Mesodermal cell (in vitro differentiated cells): ENCODE results near the gene IGSF11.

Source experiments
- H3K27ac ChIP-seq: 2 replicates; pipeline ENCODE4 v1.7.0; 2013; ENCODE audit warnings: mild to moderate bottlenecking, low read depth, low read length, moderate library complexity; ENCODE audit not compliant: severe bottlenecking
- H3K36me3 ChIP-seq: 2 replicates; pipeline ENCODE4 v1.7.1; 2013; ENCODE audit warnings: mild to moderate bottlenecking, low read length, moderate library complexity; ENCODE audit not compliant: control insufficient read depth, insufficient read depth
- H3K4me1 ChIP-seq: one replicate; pipeline ENCODE4 v1.7.1; 2013; ENCODE audit warnings: mild to moderate bottlenecking, low read length; ENCODE audit not compliant: insufficient read depth, control insufficient read depth, poor library complexity, severe bottlenecking
- H3K4me3 ChIP-seq: 2 replicates; pipeline ENCODE4 v1.7.0; 2013; ENCODE audit warnings: low read length, control low read depth, mild to moderate bottlenecking; ENCODE audit not compliant: insufficient read depth, poor library complexity, severe bottlenecking; ENCODE audit errors: extremely low read depth
- H3K9me3 ChIP-seq: 2 replicates; pipeline ENCODE4 v1.7.1; 2013; ENCODE audit warnings: mild to moderate bottlenecking, low read length, moderate library complexity; ENCODE audit not compliant: control insufficient read depth
- WGBS, 2 experiments: methylation state at CpG; one replicate each; pipeline ENCODE4 v1.1.5; 2013; ENCODE audit warnings: missing lambda C conversion rate in 2 of 2; ENCODE audit not compliant: insufficient coverage in 2 of 2; 5-methylcytosine and 5-hydroxymethylcytosine counted together

Gene IGSF11

DNA sequence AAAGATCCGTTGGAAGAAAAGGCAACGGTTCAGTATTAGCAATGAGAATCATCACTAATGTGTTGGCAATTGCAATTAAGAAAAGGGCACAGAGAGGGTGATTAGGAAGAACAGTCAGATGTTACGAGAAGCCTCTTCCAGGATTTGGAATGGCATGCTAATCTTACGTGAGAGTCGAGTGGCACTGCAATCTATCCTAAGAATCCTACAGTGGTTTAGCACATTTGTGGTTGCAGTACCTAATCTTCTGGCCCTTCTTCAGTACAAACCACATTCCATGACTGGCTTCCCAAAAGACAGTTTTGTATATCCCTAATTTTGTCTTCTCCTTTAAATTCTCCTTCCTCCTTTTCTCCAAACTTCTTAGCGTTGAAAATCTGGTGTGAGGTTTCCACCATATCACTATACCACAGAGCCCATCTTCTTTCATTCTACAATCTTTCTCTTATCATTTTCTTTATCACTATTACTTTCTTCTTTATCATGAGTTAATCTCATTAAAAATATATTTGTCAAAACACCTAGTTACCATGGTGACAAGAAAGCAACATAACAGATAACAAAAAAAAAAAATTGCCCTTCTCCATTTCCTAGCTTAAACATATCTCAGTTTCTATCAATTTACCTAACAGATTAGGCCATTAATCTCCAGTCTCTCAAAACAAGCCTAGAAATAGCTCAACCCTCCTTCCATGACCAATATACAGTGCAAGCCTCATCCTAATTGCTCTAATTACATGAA lies 60.1 kb downstream of the IGSF11 start:
- Histone ChIP-seq H3K4me3 (no peak overlapping the region), H3K27ac (no peak overlapping the region), H3K36me3 (no peaks in the 10 kb centered on the region), H3K9me3 (peaks cover 3% of the 10 kb centered on the region), H3K4me1 (no peaks in the 10 kb centered on the region)
- 86 to 93% methylated on average over 6 of the region's 6 CpGs for WGBS, 2 experiments

DNA sequence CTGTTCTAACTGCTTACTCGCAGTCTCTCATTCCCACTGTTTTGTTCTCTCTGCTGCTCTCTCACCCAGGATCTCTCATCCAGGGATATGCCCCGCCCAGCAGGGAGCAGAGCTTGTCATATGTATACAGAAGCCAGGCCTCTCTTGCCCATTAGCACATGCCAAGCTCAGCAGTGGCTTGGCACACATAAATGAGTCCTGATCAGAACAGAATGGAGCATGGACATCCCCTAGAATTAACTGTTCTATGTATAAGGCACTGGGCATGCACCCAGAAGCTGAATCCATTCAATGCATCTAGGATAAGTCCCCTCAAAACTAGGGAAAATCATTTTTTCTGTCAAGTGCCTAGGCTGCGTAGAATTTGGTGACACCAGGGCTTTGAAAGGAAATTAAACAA lies 61.6 kb downstream of the IGSF11 start:
- H3K27ac ChIP-seq = no peak overlapping the region
- H3K36me3 ChIP-seq = no peaks in the 10 kb centered on the region
- WGBS, 2 experiments = 84 to 94% methylated on average over 2 of the region's 3 CpGs
- H3K4me1 ChIP-seq = no peaks in the 10 kb centered on the region
- H3K9me3 ChIP-seq = peaks cover 3% of the 10 kb centered on the region
- H3K4me3 ChIP-seq = no peak overlapping the region

DNA sequence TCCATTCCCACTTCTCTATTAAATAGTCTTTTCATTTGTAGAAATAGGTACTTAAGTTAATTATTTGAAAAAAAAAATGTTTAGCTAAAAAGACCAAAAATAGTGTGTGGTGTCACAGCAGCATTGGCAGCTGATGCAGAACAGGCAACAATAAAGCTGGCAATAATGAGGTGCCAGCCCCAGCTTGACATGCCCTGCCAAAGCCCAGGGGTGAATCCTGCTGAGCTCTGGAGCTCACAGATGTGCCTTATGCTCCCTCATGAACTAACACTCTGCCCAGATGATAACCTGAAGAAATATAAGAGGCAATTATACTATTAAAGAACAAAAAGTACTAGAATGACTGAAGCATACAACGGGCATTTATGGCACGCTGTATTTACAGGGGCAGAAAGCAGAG lies 63.8 kb downstream of the IGSF11 start:
- Histone ChIP-seq H3K4me1 (no peaks in the 10 kb centered on the region), H3K9me3 (peaks cover 3% of the 10 kb centered on the region), H3K4me3 (no peak overlapping the region), H3K27ac (no peak overlapping the region), H3K36me3 (no peaks in the 10 kb centered on the region)
- WGBS, 2 experiments = no CpG with 5 or more reads among the region's 2 CpGs

DNA sequence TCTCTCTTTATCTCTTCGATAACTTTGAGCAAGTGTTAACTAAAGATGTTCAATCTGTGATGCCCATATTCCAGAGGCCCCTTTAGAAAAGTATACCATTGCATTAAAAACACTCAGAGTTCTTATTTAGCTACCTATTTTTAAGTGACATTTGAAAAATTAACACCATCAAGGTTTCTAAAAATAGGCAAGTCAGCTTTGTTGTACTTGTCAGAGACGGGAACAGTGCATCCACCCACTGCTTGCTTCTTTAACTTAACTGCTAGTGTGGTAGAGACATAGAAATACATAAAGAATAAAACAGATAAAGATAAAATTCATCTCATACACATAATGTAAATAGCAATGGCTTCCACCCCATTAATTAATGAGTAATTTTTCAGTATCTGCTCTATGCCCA lies 66.0 kb downstream of the IGSF11 start:
- Histone ChIP-seq H3K9me3 (no peaks in the 10 kb centered on the region), H3K36me3 (no peaks in the 10 kb centered on the region), H3K4me3 (no peak overlapping the region), H3K27ac (no peak overlapping the region), H3K4me1 (no peaks in the 10 kb centered on the region)
- WGBS, 2 experiments = 100% methylated on average over 1 of the region's 2 CpGs; no CpG with 5 or more reads in 1 of the 2 experiments

DNA sequence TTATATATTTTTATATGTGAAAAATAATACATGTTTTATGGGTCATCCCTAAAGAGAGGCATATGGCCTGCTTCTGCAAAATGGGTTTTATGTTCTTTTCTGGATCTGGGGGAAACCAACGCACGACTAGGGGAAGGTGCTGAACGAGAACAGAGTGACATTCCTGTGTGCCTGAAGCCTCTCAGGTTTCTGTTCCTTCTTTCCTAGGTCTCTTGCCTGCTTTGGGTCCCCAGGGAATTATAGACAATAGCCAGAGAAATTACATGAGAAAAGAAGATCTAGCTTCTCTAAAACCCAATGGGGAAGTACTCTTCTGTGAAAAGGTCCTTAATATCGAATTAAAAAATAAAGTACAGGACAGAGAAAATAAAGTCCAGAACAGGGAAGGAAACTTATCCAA lies 66.5 kb downstream of the IGSF11 start:
- Histone ChIP-seq H3K4me3 (no peak overlapping the region), H3K36me3 (no peaks in the 10 kb centered on the region), H3K4me1 (no peaks in the 10 kb centered on the region), H3K9me3 (no peaks in the 10 kb centered on the region), H3K27ac (no peak overlapping the region)
- 38 to 45% methylated on average over 3 of the region's 4 CpGs for WGBS, 2 experiments

DNA sequence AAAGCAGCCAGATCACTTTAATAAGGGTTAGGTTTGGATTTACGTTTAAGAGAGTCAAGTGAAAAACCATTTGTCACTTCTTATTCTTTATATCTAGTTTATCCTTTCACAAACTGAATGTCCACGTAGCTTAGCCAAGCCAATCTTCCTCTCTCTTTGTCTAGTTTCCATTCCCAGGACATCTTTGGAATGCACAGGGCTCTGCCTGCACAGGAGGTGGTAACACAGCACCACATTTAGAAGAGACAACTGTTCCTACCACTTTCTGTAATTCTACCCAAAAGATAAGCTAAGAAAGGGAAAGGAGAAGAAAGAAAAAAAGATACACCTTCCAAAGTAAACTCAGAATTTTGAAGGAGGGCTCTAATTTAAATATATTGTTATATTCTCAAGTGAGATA lies 67.9 kb downstream of the IGSF11 start:
- H3K4me3 ChIP-seq = no peak overlapping the region
- no peaks in the 10 kb centered on the region for H3K4me1 ChIP-seq
- 54 to 65% methylated on average over 1 to 2 of the region's 2 CpGs for WGBS, 2 experiments
- H3K36me3 ChIP-seq = no peaks in the 10 kb centered on the region
- H3K9me3 ChIP-seq = no peaks in the 10 kb centered on the region
- no peak overlapping the region for H3K27ac ChIP-seq

DNA sequence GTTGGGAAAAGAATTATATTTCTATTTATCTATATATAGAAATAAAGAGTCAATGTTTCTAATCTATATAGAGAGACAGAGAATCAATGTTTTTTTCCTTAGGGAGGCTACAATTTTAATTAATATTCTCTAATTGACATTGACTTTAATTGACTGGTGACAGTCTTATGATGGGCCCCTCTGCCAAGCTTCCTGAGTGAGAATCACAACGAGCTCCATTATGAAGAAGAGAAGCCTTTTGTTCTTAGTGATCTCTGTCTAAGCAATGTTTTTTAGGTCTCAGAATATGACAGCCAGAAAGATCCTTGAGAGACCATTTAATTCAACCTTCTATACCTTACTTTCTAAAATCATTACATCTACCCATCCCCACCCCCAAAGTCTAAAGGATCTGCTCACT lies 70.9 kb downstream of the IGSF11 start:
- 80 to 100% methylated on average over 1 of the region's 1 CpG for WGBS, 2 experiments
- no peaks in the 10 kb centered on the region for H3K36me3 ChIP-seq
- no peak overlapping the region for H3K4me3 ChIP-seq

DNA sequence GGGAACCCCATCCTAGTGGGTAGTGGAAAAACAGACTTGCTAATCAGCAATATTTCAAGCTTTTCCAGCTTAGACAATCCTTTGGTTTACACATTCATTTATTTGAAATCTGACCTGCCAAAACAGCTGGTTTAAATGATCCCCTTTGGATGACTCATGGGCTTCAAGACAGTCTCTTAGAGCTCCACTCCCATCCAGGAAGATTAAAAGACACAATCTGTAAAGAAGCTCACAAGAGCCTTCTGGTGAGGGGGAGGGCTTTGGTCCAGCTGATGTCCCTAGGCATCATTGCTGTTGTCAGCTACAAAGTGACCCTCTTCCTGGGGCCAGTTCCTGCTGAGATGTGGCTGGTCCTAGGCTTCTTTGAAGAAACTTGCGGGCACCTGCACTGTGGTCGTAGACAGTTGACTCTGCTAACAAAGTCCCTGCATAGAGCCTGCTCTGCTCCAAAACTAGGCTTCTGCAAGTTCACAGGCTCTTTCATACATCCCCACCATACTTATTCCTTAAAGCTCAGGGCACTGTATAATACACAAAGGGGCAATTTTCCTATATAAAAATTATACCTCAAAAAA lies 73.7 kb downstream of the IGSF11 start:
- Histone ChIP-seq H3K36me3 (no peaks in the 10 kb centered on the region), H3K9me3 (no peaks in the 10 kb centered on the region), H3K4me3 (no peak overlapping the region), H3K4me1 (no peaks in the 10 kb centered on the region), H3K27ac (no peak overlapping the region)
- 81 to 89% methylated on average over 2 of the region's 2 CpGs for WGBS, 2 experiments

More for the DNA sequence above, 70.9 kb downstream of the IGSF11 start:
- Histone ChIP-seq H3K9me3 (no peaks in the 10 kb centered on the region), H3K27ac (no peak overlapping the region), H3K4me1 (no peaks in the 10 kb centered on the region)

DNA sequence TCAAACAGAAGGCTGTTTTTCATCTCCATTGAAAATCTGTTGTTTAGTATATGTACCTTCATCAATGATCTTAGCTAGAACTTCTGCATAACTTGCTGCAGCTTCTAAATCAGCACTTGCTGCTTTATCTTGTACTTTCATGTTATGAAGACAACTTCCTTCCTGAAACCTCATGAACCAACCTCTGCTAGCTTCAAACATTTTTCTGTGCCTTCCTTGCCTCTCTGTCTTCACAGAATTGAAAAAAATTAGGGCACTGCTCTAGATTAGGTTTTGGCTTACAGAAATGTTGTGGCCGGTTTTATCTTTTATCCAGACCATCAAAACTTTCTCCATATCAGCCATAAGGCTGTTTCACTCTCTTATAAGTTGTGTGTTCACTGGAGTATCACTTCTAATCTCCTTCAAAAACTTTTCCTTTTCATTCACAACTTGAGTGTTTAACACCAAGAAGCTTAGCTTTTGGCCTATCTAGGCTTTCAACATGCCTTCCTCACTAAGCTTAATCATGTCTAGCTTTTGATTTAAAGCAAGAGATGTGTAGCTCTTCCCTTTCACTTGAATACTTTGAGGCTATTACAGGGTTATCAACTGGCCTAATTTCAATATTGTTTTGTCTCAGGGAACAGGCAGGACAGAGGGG lies 78.6 kb downstream of the IGSF11 start:
- Histone ChIP-seq H3K4me1 (no peaks in the 10 kb centered on the region), H3K27ac (no peak overlapping the region), H3K4me3 (no peak overlapping the region), H3K36me3 (no peaks in the 10 kb centered on the region), H3K9me3 (peaks cover 13% of the 10 kb centered on the region)
- no CpG with 5 or more reads among the region's 1 CpG for WGBS, 2 experiments

DNA sequence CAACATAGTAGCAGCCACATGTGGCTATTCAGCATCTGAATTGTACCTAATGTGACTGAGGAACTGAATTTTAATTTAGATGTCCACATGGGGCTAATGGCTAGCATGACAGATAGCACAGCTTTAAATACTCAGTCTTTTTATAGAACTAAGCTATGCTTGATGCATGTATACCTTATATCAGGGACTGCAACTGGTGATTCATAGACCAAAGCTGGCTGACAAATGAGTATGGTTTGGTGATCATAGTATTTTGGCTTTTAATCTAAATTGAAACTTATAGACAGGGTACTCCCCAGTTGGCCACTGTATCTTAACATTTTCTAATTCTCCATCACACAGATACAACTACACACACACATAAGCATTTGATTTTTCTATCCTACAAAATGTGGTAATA lies 83.6 kb downstream of the IGSF11 start:
- Histone ChIP-seq H3K27ac (no peak overlapping the region), H3K9me3 (peaks cover 13% of the 10 kb centered on the region), H3K36me3 (no peaks in the 10 kb centered on the region), H3K4me3 (no peak overlapping the region), H3K4me1 (no peaks in the 10 kb centered on the region)
